GM11168 (cell line): ENCODE measurements around the gene RFT1.

Experiments
- in situ Hi-C: fragments of 300-500 bp; cut with MboI; formaldehyde crosslinking; loops from one replicate; pipeline ENCODE4 v1.12.0; 2022; ENCODE audit warnings: low sequenced_read_pairs; ENCODE audit not compliant: unreplicated experiment

Gene RFT1

GRCh38 chr3:53040351-53040820, 89.8 kb downstream of the RFT1 start:
- in situ Hi-C loops, result no loop called here

- in situ Hi-C loops, result no loop called here
Observed at GRCh38 chr3:53039376-53039752, 90.9 kb downstream of the RFT1 start.

DNA sequence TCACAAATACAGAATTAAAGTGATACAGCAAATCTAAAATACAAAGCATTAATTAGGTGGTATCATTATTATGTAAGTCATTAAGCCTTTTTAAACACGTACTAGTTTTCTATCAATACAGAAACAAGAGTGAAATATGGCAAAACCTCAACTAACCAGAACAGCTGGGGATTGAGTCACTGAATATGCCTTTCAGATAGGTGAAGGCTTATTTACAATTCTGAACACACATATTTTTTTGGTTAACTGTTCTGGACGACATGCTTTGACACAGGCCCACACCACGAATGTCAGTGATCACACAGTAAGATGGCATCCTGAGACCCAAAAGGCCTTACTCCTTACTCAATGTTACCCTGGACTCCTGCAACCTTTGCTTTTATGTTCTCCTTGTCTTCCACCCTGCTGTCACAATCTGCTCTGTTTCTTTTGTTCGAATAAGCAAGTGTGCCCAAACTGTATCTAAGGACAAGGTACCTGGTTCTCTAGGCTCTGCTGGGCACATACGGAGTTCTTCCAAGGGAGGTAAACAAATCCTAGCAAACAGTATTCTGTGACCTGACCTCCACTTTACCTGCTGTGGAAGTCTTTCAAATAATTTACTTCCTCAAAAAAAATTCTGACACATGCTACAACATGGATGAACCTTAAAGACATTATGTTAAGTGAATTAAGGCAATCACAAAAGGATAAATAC, 91.4 kb downstream of the RFT1 start:
- in situ Hi-C loops, result no loop called here
